ENCODE measurements around the gene CAMK2B.

DNA sequence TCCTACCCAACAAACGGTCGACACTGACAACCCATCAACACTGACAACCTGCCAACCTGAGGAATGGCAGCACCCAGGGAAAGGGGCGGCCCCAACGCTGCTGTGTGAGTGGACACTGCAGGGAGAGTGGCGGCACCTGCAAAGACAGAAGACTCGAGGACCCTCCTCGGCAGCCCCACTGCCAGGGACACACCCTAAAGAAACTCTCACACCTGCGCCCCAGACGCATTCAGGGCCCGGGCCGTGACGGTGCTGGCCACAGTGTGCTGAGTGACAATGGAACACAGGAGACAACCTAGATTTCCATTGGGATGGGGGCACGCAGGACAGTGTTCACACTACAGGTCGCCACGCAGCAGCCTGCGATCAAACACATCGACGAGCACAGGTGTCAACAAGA lies 3.6 kb downstream of the CAMK2B start:
- no peak for TF ChIP-seq ATF3 (IDR thresholded peaks at IDR 0.05)
- TF ChIP-seq POLR2AphosphoS5 (IDR thresholded peaks at IDR 0.05; ENCODE audit: low read depth, low read length) = no peak
